ENCODE results near the gene NMNAT3.
"Not testable (repeated sequence)": the region's sequence is repeated elsewhere in the genome, so short reads cannot be mapped to it uniquely, and the experiment has no call there.

NMNAT3 gene

DNA sequence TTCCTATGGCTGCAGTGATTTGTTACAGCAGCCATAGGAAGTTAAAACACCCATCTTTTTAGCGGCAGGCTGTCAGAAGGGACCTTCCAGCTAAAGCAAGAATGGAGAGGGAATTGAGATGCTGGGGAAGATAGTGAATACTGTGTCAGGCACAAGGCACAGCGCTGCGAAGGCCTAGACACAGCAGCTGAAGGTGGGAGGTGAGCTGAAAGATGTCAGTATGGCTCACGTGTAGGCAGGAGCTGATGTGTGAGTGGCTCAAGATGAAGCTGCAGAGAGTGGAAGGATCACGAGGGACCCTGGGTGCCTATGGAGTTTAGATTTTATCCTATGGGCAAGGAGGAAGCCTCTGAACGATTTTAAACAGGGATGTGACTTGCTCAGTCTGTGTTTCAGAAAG is 44.3 kb downstream of the NMNAT3 start:
- DNase-seq: no peak

DNA sequence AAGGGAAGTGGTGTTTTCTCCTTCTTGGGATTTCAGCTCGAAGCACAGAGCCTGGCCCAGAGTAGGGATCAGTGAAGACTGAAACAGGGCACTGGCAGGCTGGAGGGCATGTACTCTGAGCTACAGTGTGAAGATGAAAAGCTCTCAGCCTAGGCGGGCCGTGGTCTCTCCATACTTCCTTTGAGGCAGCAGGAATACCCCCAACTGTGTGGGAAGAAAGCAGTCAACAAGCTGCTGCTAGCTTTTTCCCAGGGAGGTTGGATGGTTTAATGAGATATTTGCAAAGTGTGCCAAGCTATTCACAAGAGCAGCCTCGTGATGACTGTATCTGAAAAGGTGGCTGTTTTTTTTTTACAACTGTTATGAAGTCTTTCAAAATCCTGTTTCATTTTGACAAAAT is 47.2 kb downstream of the NMNAT3 start:
- DNase-seq: no peak

GRCh38 chr3:139629033-139629432 is 48.7 kb downstream of the NMNAT3 start:
- no peak for DNase-seq

DNA sequence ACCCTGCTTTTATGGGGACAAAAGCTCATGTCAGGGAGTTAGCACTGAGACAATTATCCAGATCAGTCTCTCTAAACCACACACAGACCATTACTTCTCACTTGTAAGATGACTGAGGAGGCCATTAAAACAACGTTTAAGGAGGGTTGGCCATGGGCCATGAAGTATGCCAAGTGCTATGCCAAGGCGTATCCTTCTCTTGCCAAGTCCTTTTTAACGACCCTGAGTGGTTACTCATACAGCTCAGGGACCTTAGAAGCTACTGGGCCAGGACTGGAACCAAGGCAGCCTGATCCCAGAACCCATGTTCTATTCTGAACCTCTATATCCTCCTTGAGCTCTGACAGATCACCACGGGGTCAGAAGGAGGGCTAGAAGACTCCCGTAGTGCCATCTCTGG is 50.0 kb downstream of the NMNAT3 start:
- no peak for DNase-seq

DNA sequence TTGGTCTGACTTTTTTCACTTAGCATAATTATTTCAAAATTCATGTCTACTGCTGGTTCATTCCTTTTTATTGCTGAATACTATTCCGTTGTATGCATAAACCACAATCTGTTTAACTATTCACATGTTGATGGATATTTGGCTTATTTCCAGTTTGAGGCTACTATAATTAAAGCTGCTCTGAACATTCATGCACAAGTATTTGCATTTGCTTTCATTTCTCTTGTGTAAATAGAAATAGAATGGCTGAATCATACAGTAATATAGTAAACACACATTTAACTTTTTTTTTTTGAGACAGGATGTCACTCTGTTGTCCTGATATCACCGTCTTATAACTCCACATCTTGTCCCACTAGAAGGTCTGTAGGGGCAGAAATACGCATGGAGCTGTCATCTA is 57.3 kb downstream of the NMNAT3 start:
- no peak for DNase-seq

DNA sequence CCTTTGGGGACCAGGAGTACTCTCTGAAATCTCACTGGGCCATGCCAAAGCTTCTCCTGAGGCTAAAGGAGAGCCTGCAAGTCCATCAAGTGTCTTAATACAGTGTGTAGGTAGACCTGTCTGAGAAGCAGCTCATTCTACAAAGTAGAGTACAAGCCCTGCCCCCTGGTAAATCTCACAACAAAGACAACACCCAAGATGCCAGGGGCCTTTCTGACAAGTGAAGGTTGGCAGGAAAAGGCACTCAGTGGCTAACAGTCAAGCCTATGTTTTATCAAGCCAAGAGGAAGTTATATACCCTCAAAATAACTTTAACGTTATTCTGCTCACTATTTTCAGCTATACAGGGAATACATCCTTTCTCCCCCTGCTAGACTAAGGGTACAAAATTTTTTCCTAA is 58.3 kb downstream of the NMNAT3 start:
- no peak for DNase-seq

DNA sequence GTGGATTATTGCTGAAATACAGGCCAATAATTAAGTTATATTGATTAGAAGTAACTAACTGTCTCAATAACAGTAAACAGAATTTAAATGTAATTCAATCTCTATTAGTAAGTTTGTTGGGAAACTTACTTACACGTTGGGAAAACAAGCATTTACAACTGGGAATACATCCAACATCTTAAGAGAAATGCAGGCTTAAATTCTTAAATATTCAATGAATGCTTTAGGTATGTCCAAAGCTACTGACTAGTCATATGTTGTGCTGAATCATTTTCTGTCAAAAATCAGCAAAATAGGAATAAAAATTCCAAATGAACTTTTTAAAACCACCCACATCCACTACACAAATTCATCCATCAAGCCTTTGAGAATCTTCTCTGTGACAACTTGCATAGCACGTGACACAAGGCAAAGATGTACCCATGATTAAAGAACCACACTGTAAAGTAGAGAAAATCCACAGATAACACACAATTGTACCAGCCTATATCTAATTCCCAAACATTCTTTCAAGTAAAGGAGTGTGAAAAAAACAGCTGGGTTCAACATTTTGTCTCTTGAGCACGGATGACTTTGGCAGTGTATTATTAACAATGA is 60.0 kb downstream of the NMNAT3 start:
- DNase-seq: no peak

DNA sequence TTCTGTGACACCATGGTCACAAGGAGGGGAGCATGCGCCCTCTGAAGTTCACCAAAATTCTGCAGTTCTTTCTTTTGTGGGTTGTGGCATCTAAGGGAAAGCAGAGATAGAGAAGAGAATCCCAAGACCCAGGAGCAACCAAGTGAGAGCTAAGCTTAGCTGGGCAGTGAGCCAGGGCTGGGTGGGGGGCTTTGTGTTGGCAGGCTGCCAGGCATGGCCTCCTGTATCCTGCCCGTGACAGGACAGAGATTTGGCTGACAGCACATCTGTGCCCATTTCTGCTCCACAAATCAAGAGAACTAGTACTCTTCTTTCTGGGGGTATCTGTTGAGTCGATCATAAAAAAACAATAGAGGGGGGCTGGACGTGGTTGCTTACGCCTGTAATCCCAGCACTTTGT is 66.2 kb downstream of the NMNAT3 start:
- DNase-seq: no peak

- DNase-seq: no peak
Observed at GRCh38 chr3:139610886-139611285, 66.9 kb downstream of the NMNAT3 start.

GRCh38 chr3:139608924-139609323 is 68.8 kb downstream of the NMNAT3 start:
- no peak for DNase-seq

- no peak for DNase-seq
Observed at GRCh38 chr3:139608108-139608380, 69.7 kb downstream of the NMNAT3 start.

- no peak for DNase-seq
Observed at GRCh38 chr3:139607257-139608107, 70.3 kb downstream of the NMNAT3 start.

GRCh38 chr3:139602003-139602402 is 75.8 kb downstream of the NMNAT3 start:
- DNase-seq: no peak

DNA sequence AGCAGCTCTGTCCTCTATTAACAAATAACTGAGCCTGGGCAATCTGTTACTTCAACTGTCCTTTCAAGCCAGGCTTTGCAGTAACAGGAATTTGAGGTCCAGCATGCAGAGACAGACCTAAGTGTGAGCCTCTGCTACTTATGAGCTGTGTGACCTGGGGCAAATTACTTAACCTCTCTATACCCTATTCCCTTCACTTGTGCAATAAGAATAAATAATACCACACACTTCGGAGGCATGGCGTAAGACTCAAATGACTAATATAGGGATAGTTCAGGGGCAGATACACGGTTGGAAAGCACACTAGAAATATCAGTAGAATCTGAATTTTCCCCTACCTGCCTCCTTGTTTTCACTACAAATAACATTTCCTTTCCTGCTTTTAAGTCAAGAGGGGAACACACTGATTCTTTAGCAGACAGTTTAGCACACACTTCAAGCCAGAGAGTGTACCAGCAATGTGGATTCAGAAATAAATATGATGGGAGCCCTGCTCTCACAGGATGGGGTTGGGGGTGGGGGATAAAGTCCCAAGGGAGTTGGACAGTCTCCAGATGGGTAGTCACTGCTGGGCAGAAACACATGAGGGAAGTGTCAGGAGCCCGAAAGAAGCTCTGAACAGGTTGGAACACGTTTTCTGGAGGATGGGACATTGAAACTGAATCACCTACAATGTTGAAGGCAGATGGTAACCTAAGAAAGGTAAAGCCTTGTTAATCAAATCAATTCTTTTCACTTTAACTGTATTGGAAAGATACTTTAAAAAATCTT is 76.4 kb downstream of the NMNAT3 start:
- DNase-seq: no peak

DNA sequence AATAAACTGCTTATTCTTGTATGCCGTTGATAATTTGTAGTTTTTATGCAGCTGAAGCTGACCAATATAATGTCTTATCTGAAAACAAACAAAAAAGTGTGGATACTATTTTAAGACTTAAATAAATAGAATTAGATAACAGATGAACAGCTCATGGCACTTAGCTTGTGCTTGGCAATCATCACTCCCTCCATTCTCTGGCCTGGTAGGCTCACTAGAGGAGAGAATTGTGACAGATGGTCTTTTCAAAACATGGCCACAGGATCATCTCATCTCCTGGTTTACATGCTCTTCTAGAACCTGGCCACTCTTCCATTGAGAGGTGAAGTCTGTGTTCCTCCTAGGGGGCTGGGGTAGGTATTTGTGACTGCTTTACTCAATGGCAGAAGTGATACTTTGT is 79.8 kb downstream of the NMNAT3 start:
- no peak for DNase-seq

DNA sequence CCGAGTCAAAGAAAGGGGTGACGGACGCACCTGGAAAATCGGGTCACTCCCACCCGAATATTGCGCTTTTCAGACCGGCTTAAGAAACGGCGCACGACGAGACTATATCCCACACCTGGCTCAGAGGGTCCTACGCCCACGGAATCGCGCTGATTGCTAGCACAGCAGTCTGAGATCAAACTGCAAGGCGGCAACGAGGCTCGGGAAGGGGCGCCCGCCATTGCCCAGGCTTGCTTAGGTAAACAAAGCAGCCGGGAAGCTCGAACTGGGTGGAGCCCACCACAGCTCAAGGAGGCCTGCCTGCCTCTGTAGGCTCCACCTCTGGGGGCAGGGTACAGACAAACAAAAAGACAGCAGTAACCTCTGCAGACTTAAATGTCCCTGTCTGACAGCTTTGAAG is 86.6 kb downstream of the NMNAT3 start:
- not testable (repeated sequence) for DNase-seq

GRCh38 chr3:139588450-139588849 is 89.3 kb downstream of the NMNAT3 start:
- DNase-seq: no peak

DNA sequence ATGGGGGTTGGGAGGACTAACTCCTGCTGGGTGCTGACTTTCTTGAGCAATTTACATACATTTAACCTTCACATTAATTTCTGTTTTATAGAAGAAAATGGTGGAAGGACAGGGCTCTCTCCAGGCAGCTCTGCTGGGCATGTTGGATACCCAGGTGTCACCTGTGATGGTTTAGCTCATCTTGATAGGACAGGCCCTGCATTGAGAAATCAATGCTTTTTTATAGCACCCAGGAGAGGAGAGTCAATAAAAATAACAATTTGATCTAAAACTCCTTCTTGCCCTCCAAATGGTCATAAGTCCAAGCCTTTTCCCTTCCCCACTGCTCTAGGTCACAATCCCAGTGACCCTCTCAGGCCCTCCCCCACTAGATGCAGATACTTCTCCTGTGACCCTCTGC is 90.0 kb downstream of the NMNAT3 start:
- no peak for DNase-seq

- no peak for DNase-seq
Observed at GRCh38 chr3:139586420-139587017, 91.3 kb downstream of the NMNAT3 start.

DNA sequence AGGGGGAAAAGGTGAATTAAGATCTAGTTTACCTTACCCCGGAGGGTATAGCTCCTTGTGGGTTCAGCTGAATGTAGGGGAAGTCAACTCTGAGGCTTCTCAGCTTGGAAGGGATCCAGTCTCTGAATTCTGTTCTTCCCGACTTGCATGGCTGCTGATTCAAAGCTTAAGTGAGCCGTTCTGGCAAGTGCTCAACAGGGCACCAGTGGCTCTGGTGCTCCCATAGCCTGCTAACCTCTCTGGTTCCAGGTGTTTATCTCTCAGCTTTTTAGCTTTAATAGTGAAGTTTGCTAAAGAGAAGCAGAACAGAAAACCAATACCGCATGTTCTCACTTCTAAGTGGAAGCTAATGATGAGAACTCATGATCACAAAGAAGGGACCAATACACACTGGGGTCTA is 92.0 kb downstream of the NMNAT3 start:
- no peak for DNase-seq

GRCh38 chr3:139583651-139584050 is 94.1 kb downstream of the NMNAT3 start:
- not testable (repeated sequence) for DNase-seq

DNA sequence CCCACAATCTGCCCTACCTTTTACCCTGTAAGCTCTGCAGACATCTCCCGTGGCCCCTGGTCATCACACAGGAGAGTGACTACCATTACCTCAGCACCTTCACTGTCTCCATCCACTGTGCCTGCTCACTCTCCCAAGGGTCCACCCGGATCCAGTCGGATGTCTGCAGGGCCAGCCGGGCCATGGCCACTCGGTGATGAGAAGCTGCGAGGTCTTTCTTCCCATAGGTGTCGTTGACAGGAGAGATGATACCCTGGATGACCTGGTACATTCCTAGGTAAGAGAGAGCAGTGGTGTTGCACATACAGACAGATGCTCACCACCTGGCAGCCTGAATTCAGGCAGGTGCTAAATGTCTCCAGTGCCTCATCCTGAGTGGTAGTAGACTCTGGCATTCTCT is 99.0 kb downstream of the NMNAT3 start:
- DNase-seq: no peak

DNA sequence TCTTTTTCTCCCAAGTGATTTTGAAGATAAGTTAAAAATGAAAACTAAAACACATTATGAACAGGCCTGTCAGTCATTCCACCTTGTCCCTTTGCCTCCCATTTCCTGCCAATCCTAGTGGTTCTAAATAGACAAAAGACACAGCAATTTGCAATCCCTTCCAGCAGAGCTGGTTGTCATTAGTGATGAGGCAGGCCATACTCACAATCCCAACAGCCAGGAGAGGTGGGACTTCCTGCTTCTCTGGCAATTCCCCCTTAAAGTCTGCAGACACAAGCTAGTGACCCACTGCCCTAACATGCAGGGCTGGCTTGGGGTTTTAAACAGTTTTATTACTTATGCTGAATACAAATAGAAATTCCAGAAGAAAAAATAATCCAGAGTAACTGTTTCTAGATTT is 99.9 kb downstream of the NMNAT3 start:
- no peak for DNase-seq

GRCh38 chr3:139577346-139577745 is 100.4 kb downstream of the NMNAT3 start:
- DNase-seq: no peak
